ENCODE data around the gene DLG1. TPM values are rescaled to one million over a fixed set of nuclear protein-coding genes. Genes with fewer than 3 reads are reported as not detected.

Gene DLG1
- total and polyA plus RNA-seq, 9 of the 15 experiments (the other 6 are each of a cell fraction or from before 2014, with no cell fraction given), result 9.4 to 63.5 (median 43.6) TPM

DNA sequence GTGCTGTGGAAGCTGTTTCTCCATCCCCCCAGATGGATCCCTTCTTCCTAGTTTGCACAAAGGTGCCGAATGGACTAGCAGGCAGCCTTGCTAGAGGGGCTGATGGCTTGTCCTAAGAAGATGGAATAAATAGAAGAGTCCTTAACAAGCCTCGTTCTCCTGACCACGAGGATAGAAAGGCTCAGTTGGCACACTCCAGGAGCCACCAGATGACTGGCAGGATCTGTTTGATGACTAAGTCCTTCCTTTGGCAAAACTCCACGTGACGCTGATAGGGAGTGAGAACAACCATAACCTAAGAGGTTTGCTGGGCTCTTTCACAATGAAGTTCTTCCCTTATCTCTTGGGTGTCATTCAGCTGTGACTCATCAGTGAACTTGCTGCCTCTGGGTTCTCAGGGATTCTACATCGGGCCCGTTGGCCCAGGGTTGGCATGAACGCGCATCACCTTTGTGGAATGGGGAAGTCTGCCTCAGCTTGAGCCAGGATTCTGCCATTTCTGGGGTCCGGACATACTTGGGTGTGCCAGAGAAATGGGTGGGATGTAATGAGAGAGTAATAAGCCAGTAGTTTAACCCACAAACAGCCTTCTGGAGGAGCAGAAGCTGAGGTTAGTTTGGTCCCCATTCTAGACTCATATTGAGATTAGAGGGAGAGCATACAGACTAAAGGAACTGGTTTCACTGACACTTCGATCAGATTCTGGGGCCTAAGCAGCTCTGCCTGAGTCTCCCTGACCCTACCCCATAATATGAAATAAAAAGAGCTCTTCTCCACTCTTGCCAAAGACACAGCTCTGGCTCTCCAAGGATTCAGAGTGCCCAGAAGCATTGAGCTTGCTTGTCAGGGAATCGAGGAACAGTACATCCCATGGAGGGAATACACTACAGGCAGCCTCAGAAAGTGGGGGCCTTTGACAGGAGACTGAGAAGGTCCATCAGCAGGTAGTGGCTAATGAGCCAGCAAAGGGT lies 266.8 kb downstream of the DLG1 start (continued):
- TF ChIP-seq ZBTB7A (IDR thresholded peaks at IDR 0.05; ENCODE audit: borderline replicate concordance, control insufficient read depth, low read depth, low read length) (no peak), LARP7 (IDR thresholded peaks at IDR 0.05) (no peak), ETV1 (tag; conservative IDR thresholded peaks at IDR 0.05; ENCODE audit: low read depth) (peak; percentile 43; the same call in 1 of the 2 replicates), MAZ (CRISPR knock-in tag; conservative IDR thresholded peaks at IDR 0.05 in 1 of 2, IDR thresholded peaks at IDR 0.05 in 1 of 2) (no peak; a peak in 1 of 4 replicates), BCLAF1 (IDR thresholded peaks at IDR 0.05; ENCODE audit: borderline replicate concordance in 1 of 2, control insufficient read depth in 1 of 2, low read depth in 2 of 2, low read length in 1 of 2) (no peak), MTF1 (CRISPR knock-in tag; IDR thresholded peaks at IDR 0.05; ENCODE audit: borderline replicate concordance) (no peak), ASH1L (IDR thresholded peaks at IDR 0.05; ENCODE audit: borderline replicate concordance, low read depth, partially characterized antibody) (no peak), BRF1 (IDR thresholded peaks at IDR 0.05; ENCODE audit: borderline replicate concordance, extremely low read depth, insufficient read length) (no peak), ZNF184 (CRISPR knock-in tag; IDR thresholded peaks at IDR 0.05) (no peak), ZNF561 (CRISPR knock-in tag; conservative IDR thresholded peaks at IDR 0.05) (no peak), SUPT5H (IDR thresholded peaks at IDR 0.05) (no peak), ZNF324 (CRISPR knock-in tag; IDR thresholded peaks at IDR 0.05) (no peak), ZSCAN32 (CRISPR knock-in tag; IDR thresholded peaks at IDR 0.05) (no peak), NBN (IDR thresholded peaks at IDR 0.05; ENCODE audit: low read depth) (peak; percentile 72; the same call in 1 of the 2 replicates), ATF3 (IDR thresholded peaks at IDR 0.05) (peak; percentile 99), ATF3 (CRISPR knock-in tag; conservative IDR thresholded peaks at IDR 0.05) (peak; percentile 99), BDP1 (IDR thresholded peaks at IDR 0.05; ENCODE audit: insufficient read depth, insufficient read length) (no peak)
- TF ChIP-seq, protein P1, sequence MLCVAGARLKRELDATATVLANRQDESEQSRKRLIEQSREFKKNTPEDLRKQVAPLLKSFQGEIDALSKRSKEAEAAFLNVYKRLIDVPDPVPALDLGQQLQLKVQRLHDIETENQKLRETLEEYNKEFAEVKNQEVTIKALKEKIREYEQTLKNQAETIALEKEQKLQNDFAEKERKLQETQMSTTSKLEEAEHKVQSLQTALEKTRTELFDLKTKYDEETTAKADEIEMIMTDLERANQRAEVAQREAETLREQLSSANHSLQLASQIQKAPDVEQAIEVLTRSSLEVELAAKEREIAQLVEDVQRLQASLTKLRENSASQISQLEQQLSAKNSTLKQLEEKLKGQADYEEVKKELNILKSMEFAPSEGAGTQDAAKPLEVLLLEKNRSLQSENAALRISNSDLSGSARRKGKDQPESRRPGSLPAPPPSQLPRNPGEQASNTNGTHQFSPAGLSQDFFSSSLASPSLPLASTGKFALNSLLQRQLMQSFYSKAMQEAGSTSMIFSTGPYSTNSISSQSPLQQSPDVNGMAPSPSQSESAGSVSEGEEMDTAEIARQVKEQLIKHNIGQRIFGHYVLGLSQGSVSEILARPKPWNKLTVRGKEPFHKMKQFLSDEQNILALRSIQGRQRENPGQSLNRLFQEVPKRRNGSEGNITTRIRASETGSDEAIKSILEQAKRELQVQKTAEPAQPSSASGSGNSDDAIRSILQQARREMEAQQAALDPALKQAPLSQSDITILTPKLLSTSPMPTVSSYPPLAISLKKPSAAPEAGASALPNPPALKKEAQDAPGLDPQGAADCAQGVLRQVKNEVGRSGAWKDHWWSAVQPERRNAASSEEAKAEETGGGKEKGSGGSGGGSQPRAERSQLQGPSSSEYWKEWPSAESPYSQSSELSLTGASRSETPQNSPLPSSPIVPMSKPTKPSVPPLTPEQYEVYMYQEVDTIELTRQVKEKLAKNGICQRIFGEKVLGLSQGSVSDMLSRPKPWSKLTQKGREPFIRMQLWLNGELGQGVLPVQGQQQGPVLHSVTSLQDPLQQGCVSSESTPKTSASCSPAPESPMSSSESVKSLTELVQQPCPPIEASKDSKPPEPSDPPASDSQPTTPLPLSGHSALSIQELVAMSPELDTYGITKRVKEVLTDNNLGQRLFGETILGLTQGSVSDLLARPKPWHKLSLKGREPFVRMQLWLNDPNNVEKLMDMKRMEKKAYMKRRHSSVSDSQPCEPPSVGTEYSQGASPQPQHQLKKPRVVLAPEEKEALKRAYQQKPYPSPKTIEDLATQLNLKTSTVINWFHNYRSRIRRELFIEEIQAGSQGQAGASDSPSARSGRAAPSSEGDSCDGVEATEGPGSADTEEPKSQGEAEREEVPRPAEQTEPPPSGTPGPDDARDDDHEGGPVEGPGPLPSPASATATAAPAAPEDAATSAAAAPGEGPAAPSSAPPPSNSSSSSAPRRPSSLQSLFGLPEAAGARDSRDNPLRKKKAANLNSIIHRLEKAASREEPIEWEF (CRISPR knock-in tag; IDR thresholded peaks at IDR 0.05), result peak; percentile 74; the same call in 1 of the 2 replicates
